Activated naive CD8-positive, alpha-beta T cell treated with anti-CD3 and anti-CD28 coated beads, Interleukin-2, amount 50 U/mL, for 16 hours (primary cell): ENCODE results near the gene NTM.

Experiments used
- DNase-seq: peaks from one replicate; pipeline ENCODE4 v3.0.0-alpha.2; 2020; ENCODE audit warnings: low read depth, low spot score

NTM gene

GRCh38 chr11:132137981-132138313 is 767.5 kb downstream of the NTM start:
- DNase-seq, result no peak

- no peak for DNase-seq
Observed at GRCh38 chr11:132139181-132139580, 768.8 kb downstream of the NTM start.

- no peak for DNase-seq
Observed at GRCh38 chr11:132140056-132140455, 769.6 kb downstream of the NTM start.

- no peak for DNase-seq
Observed at GRCh38 chr11:132142121-132142520, 771.7 kb downstream of the NTM start.

- DNase-seq, result no peak
Observed at GRCh38 chr11:132142554-132142953, 772.1 kb downstream of the NTM start.

GRCh38 chr11:132147464-132147863 is 777.0 kb downstream of the NTM start:
- no peak for DNase-seq

GRCh38 chr11:132154781-132155180 is 784.4 kb downstream of the NTM start:
- no peak for DNase-seq

GRCh38 chr11:132158091-132158490 is 787.7 kb downstream of the NTM start:
- DNase-seq, result no peak

- no peak for DNase-seq
Observed at GRCh38 chr11:132158696-132159095, 788.3 kb downstream of the NTM start.

GRCh38 chr11:132161403-132162078 is 791.1 kb downstream of the NTM start:
- no peak for DNase-seq

GRCh38 chr11:132168344-132168981 is 798.0 kb downstream of the NTM start:
- no peak for DNase-seq

- DNase-seq, result no peak
Observed at GRCh38 chr11:132171031-132171430, 800.6 kb downstream of the NTM start.

- DNase-seq, result no peak
Observed at GRCh38 chr11:132174362-132175255, 804.2 kb downstream of the NTM start.

GRCh38 chr11:132177106-132177505 is 806.7 kb downstream of the NTM start:
- no peak for DNase-seq

GRCh38 chr11:132184079-132184478 is 813.7 kb downstream of the NTM start:
- DNase-seq, result no peak

- DNase-seq, result no peak
Observed at GRCh38 chr11:132185726-132186592, 815.5 kb downstream of the NTM start.

GRCh38 chr11:132186699-132187098 is 816.3 kb downstream of the NTM start:
- no peak for DNase-seq

- DNase-seq, result no peak
Observed at GRCh38 chr11:132187386-132187785, 817.0 kb downstream of the NTM start.

- DNase-seq, result no peak
Observed at GRCh38 chr11:132187814-132188213, 817.4 kb downstream of the NTM start.

- no peak for DNase-seq
Observed at GRCh38 chr11:132196928-132197327, 826.5 kb downstream of the NTM start.

GRCh38 chr11:132200353-132200936 is 830.0 kb downstream of the NTM start:
- DNase-seq, result no peak
